Measurements from ENCODE around the gene TSPAN18. TPM values are rescaled to one million over a fixed set of nuclear protein-coding genes. Genes with fewer than 3 reads are reported as not detected.

Gene TSPAN18
- total RNA-seq, 2 donors from 2014 or later: 3.4 to 13.4 TPM

DNA sequence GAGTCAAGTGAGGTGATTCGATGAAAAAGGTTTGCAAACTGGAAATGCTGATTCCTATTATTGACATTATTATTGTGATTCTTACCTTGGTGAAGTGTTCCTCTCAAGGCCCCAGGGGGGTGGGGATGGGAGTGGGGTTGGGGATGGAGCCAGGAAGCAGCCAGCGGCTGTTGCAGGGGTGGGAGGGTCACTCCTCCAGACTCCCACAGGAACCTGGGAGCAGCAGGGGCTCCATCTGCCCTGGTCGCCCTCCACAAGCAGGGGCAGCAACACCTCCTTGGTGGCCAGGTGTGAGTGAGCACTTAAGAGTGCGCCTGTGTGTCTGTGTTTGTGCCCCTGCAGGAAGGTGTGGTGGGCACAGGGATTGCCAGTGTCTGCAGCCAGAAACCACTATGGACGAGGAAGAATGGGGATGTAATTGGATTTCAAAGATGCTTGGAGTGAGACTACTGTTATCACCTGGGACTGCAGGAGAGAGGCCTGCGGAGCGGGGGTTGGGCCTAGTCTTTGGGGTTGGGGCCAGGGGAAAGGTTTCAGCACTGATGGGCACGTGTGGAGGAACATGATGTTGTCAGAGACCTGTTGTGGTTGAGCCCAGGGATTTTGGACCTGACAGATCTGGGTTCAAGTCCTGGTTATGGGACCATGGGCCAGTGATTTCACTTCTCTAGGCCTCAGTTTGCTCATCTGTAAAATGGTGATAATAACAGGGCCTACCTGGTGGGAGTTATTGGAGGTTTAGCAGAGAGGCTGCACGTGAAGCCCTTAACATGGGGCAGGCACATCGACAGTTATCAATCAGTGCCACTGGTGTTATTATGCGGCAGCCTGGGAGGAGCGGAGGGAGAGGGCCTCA is 227.5 kb downstream of the TSPAN18 start:
- Histone ChIP-seq H3K27me3 (no peaks in the 10 kb centered on the region), H3K27ac (peak overlapping the region; percentile 60), H3K4me1 (peaks cover 18% of the 10 kb centered on the region), H3K9ac (ENCODE audit: low read depth in 2 of 2, low read length in 2 of 2) (peak overlapping the region in 1 of 2 donors; percentile 36), H3K36me3 (no peaks in the 10 kb centered on the region), H3K9me3 (no peaks in the 10 kb centered on the region), H3K4me3 (no peak overlapping the region)
- intact Hi-C loops (cut with DNase I): no loop called here
- TF ChIP-seq, protein P1, sequence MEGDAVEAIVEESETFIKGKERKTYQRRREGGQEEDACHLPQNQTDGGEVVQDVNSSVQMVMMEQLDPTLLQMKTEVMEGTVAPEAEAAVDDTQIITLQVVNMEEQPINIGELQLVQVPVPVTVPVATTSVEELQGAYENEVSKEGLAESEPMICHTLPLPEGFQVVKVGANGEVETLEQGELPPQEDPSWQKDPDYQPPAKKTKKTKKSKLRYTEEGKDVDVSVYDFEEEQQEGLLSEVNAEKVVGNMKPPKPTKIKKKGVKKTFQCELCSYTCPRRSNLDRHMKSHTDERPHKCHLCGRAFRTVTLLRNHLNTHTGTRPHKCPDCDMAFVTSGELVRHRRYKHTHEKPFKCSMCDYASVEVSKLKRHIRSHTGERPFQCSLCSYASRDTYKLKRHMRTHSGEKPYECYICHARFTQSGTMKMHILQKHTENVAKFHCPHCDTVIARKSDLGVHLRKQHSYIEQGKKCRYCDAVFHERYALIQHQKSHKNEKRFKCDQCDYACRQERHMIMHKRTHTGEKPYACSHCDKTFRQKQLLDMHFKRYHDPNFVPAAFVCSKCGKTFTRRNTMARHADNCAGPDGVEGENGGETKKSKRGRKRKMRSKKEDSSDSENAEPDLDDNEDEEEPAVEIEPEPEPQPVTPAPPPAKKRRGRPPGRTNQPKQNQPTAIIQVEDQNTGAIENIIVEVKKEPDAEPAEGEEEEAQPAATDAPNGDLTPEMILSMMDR (IDR thresholded peaks at IDR 0.05): no peak
- DNase-seq: no peak

DNA sequence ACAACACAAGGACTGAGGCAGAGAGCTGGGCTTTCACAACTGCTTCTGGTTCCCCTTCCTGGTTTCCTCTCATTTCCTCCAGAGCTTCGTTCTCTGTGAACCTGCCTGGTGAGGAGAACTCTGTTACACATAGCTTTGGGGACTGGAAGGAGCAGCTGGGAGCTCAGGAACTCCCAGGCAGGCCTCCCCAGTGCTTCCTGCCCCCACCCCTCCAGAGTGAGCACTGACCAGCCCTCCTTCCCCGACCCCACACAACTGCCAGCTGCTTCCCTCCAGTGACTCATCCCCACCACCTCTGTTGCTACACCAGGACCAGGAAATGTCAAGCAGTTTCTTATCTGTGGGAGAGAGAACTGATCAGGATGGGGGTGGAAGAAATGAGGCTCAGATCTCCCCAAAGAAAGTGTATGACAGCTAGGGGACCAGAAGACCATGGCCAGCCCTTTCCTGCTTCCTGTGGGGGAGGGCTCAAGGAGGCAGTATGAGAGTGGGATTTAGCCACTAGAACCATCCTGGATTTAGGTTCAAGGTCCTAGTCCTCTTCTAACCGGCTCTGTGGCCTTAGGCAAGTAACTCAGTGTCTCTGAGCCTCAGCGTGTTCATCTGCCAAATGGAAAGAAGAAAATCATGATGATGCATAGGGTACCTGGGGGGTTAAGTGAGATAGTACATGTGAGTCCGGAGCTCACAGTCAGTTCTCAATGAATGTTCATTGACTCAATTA is 228.4 kb downstream of the TSPAN18 start:
- Histone ChIP-seq H3K4me1 (peaks cover 18% of the 10 kb centered on the region), H3K27me3 (no peaks in the 10 kb centered on the region), H3K4me3 (no peak overlapping the region), H3K9ac (ENCODE audit: low read depth in 2 of 2, low read length in 2 of 2) (peak overlapping the region in 1 of 2 donors; percentile 52), H3K27ac (peak overlapping the region; percentile 60), H3K36me3 (no peaks in the 10 kb centered on the region), H3K9me3 (no peaks in the 10 kb centered on the region)
- peak; percentile 74 for DNase-seq
- intact Hi-C loops (cut with DNase I): no loop called here
- TF ChIP-seq, protein P1 (IDR thresholded peaks at IDR 0.05): no peak

DNA sequence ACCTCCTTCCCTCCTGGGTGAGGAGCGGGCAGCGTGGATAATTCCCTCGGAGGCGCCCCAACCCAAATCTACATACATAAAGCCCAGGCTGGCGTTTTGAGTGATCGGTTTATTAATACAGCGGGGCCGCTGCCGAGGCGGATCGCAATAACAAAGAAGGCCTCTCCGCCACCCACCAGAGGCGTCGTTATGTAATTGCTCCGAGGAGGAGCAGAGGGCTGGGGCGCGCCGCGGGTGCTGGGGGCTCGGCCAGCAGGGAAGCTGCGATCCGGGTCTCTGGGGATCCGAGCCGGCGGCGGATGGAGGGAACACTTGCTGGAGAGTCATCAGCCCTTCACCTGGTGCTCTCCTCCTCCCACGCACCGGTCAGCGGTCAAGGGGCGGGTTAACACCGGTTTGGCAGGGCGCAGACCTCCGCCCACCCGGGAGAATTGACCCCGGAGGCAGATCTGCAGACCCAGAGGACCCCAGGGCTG is 230.3 kb downstream of the TSPAN18 start:
- H3K27ac ChIP-seq: no peak overlapping the region
- intact Hi-C loops (cut with DNase I): no loop called here
- no peaks in the 10 kb centered on the region for H3K9me3 ChIP-seq
- H3K36me3 ChIP-seq: no peaks in the 10 kb centered on the region
- peaks cover 18% of the 10 kb centered on the region for H3K4me1 ChIP-seq
- no peaks in the 10 kb centered on the region for H3K27me3 ChIP-seq
- no peak overlapping the region for H3K4me3 ChIP-seq
- TF ChIP-seq, protein P1 (IDR thresholded peaks at IDR 0.05): no peak
- no peak for DNase-seq
- H3K9ac ChIP-seq (ENCODE audit: low read depth in 2 of 2, low read length in 2 of 2): peak overlapping the region in 1 of 2 donors; percentile 41

DNA sequence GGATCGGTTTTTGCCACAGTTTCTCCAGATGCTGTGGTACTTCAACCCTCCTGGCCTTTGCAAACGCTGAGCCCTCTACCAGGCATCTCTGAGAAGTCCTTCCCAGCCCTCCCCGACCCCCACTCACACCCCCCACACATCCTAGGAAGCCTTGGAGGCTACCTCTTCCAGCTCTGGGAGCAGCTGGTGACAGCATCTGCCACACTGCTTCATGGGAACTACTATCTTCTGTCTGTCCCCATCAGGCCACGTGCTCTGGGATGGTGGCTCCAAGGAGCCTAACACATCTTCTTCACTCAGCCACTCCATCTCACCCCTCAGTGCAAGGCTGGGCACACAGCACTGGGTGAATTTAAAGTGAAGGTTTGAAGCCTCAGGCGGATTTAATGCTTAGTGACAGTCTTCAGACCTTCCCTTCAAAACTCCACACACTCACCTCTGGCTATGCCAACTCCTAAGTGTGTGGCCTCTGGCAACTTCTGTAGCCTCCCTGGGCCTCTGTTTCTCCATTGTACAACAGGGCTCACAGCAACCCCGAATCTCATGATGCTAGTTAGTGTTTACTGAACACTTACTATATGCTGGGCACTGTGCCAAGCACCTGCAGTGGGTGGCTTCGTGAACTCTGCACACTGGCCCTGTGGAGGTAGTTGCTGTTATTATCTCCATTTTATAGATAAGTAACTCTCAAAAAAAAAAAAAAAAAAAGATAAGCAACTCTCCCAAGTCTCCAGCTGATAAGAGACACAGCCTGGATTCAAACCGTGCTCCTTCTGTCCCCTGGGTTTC is 231.2 kb downstream of the TSPAN18 start:
- peak; percentile 82 for DNase-seq
- intact Hi-C loops (cut with DNase I): no loop called here
- peak overlapping the region in 1 of 2 donors; percentile 13 for H3K9ac ChIP-seq (ENCODE audit: low read depth in 2 of 2, low read length in 2 of 2)
- H3K27ac ChIP-seq: no peak overlapping the region
- H3K27me3 ChIP-seq: no peaks in the 10 kb centered on the region
- no peaks in the 10 kb centered on the region for H3K9me3 ChIP-seq
- no peaks in the 10 kb centered on the region for H3K36me3 ChIP-seq
- TF ChIP-seq, protein P1 (IDR thresholded peaks at IDR 0.05): no peak
- peaks cover 12% of the 10 kb centered on the region for H3K4me1 ChIP-seq
- H3K4me3 ChIP-seq: no peak overlapping the region

DNA sequence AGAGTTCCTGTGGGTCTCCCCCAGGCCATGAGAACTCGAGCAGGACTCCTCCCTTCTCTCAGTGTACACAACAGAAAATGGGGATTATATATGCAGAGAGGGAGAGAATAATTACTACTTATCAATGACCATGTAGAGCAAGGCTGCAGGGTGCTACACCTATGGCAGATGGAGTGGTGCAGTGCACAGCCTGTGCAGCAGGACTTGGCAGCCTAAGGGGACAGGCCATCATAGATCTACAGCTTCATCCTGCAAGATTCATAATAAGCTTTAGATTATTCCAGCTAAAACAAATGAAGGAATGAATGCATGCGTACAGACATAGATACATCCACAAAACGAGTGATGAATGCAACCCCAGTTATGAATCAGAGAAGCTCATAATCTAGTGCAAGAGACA is 232.3 kb downstream of the TSPAN18 start:
- intact Hi-C loops (cut with DNase I): no loop called here
- DNase-seq: no peak
- Histone ChIP-seq H3K27ac (no peak overlapping the region), H3K4me3 (no peak overlapping the region), H3K9me3 (no peaks in the 10 kb centered on the region), H3K27me3 (no peaks in the 10 kb centered on the region), H3K4me1 (peaks cover 11% of the 10 kb centered on the region), H3K9ac (ENCODE audit: low read depth in 2 of 2, low read length in 2 of 2) (peak overlapping the region in 1 of 2 donors; percentile 9), H3K36me3 (no peaks in the 10 kb centered on the region)
- TF ChIP-seq, protein P1 (IDR thresholded peaks at IDR 0.05): no peak

All from colonic mucosa (tissue), 4 donors.